ENCODE results near the gene CUTC.

The CUTC gene

DNA sequence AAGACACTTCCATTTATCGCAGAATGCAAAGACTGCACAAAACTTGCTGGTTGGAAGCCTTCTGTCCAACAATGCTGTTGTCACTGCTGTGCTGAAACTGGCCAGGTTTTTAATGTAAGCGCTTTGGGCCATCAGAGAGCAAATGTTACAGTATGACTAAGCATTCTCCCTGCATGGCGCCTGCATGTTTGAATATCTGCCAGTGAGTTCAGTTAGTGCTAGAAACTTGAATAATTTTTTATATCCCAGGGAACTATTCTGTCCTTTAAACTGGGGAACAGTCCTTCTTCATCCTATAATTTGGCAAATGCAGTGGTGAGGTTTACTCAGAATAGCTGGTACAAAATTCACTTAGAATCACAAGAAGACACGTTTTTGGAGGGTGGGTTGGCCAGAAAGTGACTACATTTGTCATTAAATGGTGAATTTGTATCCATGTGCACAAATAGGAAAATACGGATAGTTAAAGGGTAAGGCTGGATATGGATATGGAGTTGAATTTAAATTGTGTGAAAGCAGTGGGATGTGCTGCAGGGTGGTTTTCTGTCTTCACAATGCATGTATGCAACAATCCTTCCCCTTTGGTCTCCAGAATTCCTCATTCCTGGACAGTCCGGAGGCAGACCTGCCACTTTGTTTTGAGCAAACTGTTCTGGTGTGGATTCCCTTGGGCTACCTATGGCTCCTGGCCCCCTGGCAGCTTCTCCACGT lies 52.1 kb downstream of the CUTC start:
- DNase-seq (ENCODE audit: low spot score) = no peak

DNA sequence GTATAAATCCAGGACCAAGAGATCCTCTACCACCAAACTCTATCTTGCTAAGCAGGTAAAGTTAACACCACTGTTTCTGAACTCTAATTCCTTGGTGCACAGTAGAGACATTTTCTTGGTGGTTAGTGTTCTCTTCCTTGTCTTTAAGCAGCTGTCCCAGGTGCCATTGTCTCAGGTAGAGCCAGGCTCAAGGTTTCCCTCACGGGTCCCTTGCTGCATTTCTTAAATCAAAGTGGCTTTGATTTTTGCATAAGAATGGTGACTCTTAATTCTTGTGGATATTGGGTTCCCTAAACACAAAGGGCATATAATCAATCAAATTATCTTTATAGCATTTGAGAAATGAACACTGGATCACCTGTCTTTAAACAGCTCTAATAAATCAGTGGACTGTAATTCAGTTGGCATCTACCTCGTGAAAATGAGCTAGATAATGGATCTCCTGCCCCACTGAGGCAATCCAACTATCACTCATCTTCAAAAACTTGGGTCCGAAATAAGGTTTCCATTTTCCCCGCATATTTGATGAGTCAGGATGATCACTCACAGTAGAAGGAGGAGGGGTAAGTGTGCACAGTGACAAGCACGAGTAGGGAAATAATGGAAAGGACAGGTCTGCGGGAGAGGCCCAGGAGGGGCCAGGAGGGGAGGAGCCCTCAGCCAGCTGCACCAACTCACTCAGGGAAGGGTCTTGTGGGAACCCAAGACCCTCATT lies 52.9 kb downstream of the CUTC start:
- no peak for DNase-seq (ENCODE audit: low spot score)

- DNase-seq (ENCODE audit: low spot score) = no peak
Observed at GRCh38 chr10:99785646-99786045, 53.6 kb downstream of the CUTC start.

DNA sequence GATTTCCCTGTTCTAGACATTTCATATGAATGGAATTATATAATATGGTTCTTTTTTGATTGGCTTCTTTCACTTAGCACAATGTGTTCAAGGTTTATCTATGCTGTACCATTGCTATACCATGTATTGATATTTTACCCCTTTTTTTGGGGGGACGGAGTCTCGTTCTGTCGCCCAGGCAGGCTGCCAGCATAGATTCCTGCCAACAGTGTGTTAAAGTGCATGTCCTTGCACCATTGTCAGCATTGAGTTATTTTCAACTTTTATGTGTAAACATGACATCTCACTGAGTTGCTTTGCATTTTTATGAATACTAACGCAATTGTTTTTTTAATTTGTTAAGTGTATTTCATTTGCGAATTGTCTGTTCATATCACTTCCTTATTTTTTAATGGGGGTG lies 55.3 kb downstream of the CUTC start:
- DNase-seq (ENCODE audit: low spot score) = no peak

GRCh38 chr10:99787782-99788445 lies 55.9 kb downstream of the CUTC start:
- no peak for DNase-seq (ENCODE audit: low spot score)

GRCh38 chr10:99788598-99789256 lies 56.7 kb downstream of the CUTC start:
- DNase-seq (ENCODE audit: low spot score) = no peak

GRCh38 chr10:99791831-99792230 lies 59.8 kb downstream of the CUTC start:
- no peak for DNase-seq (ENCODE audit: low spot score)

- no peak for DNase-seq (ENCODE audit: low spot score)
Observed at GRCh38 chr10:99793819-99794218, 61.8 kb downstream of the CUTC start.

DNA sequence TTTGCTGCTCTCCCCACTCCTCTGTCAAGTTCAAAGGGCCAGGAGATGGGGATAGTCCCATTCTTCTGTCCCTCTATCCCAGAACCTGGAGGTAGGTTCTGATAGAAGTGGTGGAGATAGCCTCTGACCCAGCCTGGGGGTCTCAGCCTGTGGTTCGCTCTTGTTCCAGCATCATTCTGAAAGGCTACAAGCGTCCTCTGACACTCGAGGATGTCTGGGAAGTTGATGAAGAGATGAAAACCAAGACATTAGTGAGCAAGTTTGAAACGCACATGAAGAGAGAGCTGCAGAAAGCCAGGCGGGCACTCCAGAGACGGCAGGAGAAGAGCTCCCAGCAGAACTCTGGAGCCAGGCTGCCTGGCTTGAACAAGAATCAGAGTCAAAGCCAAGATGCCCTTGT lies 64.9 kb downstream of the CUTC start:
- DNase-seq (ENCODE audit: low spot score) = no peak

DNA sequence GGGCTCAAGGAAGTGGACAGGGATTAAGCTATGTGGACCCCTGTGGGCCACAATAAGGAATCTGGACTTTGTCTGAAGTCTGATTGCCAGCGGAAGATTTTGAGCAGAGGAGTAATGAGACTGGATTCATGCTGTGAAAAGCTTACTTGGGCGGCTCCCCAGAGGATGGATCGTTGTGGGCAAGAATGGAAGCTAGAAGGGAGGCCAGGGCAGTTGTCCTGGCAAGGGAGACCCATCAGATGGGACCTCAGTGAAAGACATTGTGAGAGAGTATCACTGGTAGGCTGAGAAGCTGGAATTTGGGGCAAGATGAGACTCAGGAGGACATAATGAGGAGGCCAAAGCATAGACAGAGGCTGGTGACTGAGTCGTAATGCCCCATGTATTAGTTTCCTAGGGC lies 66.0 kb downstream of the CUTC start:
- DNase-seq (ENCODE audit: low spot score) = no peak

DNA sequence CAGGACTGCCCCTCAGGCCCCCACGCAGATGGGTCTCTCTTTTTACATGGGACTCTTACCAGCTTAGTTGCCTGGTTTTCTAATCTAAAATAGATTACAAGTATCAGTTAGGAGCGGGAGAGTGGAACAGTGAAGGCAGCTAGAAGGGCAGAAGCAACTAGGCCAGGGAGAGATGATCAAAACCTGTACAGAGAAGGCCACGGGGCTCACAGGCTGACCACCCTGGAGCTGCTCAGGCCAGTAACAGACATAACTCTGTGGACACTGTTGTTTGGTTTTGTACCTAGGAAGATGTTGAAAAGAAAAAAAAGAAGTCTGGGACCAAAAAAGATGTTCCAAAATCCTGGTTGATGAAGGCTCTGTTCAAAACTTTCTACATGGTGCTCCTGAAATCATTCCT lies 66.9 kb downstream of the CUTC start:
- no peak for DNase-seq (ENCODE audit: low spot score)

DNA sequence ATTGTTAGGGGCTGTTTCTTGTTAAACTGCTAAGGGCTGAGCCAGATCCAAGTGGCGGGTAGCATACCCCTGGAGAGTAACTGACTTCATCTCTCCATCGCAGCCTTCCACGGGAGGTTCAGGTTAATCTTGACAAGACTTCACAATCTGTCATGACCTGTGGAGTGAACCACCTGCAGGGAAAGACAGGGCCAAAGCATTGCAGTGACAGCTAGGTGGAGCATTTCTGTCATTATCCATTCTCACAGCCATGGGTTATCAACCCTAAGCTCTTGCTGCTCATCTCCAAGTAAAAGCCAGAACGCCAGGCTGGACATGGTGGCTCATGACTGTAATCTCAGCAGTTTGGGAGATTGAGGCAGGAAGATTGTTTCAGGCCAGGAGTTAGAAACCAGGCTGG lies 67.6 kb downstream of the CUTC start:
- DNase-seq (ENCODE audit: low spot score) = no peak

DNA sequence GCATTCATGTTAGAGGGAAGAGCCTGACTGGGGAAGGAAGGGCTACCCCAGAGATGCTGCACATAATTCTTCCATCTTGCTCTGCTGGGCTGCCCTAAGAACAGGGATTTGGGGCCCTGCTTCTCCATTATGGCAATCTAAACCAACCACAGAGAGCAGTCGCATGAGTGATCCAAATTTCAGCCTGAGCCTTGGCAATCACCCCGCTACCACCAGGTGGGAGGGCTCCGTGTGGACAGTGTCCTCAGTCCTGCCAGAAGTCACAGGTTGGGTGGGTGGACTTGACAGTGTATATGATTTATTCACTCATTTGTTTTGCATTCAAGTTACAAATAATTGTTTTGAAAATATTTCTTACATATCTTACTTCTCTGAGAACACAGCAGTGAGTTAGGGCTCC lies 72.4 kb downstream of the CUTC start:
- DNase-seq (ENCODE audit: low spot score) = no peak

DNA sequence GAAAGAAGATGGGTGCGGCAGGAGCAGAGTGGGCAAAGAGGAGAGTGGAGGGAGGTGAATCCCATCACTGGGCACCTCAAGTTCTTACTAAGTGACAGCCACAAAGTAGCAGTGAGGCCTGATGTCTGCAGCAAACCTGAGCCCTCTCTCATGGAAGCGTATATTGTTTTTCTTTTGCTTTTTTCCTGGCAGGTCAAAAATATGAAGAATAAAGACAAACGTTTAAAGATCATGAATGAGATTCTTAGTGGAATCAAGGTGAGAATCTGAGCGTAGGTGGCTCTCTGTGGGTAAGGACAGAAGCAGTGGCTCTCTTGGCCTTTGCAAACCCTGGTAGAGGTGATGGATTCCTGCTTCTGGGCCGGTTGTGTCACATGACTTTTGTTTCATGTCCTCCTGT lies 73.2 kb downstream of the CUTC start:
- no peak for DNase-seq (ENCODE audit: low spot score)
